Loucy (cell line): ENCODE measurements around the gene FAM171A2.

ENCODE experiments used
- H2AFZ ChIP-seq: fragments of 200-600 bp; sonication (generic); 2 replicates; pipeline ENCODE4 v1.6.0; 2016; ENCODE audit warnings: antibody characterized with exemption, mild to moderate bottlenecking, low read length, moderate library complexity
- H3F3A ChIP-seq: fragments of 200-600 bp; 2 replicates; pipeline ENCODE4 v1.6.0; 2016; ENCODE audit warnings: antibody characterized with exemption, low read depth, mild to moderate bottlenecking
- H3K27me3 ChIP-seq: fragments of 200-600 bp; sonication (generic); 2 replicates; pipeline ENCODE4 v1.6.1; 2014; ENCODE audit warnings: low read length, mild to moderate bottlenecking; ENCODE audit not compliant: insufficient read depth, poor library complexity, severe bottlenecking
- H3K36me3 ChIP-seq: fragments of 200-600 bp; sonication (generic); 2 replicates; pipeline ENCODE4 v1.6.1; 2016; ENCODE audit warnings: low read length; ENCODE audit not compliant: insufficient read depth
- H3K4me1 ChIP-seq: fragments of 200-600 bp; sonication (generic); 2 replicates; pipeline ENCODE4 v1.5.1; 2014; ENCODE audit warnings: low read length, mild to moderate bottlenecking; ENCODE audit not compliant: insufficient read depth, poor library complexity, severe bottlenecking
- H3K4me2 ChIP-seq: fragments of 200-600 bp; sonication (generic); 2 replicates; pipeline ENCODE4 v1.6.0; 2014; ENCODE audit warnings: antibody characterized with exemption, low read length, low read depth, mild to moderate bottlenecking; ENCODE audit not compliant: poor library complexity, severe bottlenecking
- H3K4me3 ChIP-seq: fragments of 200-600 bp; sonication (generic); 2 replicates; pipeline ENCODE4 v1.5.1; 2014; ENCODE audit warnings: low read length, mild to moderate bottlenecking, mixed read lengths; ENCODE audit not compliant: poor library complexity, severe bottlenecking
- H3K79me2 ChIP-seq: fragments of 200-600 bp; sonication (generic); 2 replicates; pipeline ENCODE4 v1.6.1; 2014; ENCODE audit warnings: low read length; ENCODE audit not compliant: insufficient read depth
- H3K9ac ChIP-seq: fragments of 200-600 bp; sonication (generic); 2 replicates; pipeline ENCODE4 v1.6.0; 2014; ENCODE audit warnings: mild to moderate bottlenecking, low read depth, low read length, moderate library complexity; ENCODE audit not compliant: poor library complexity, severe bottlenecking
- H3K9me2 ChIP-seq: fragments of 200-600 bp; sonication (generic); replicated peaks from 2 replicates; pipeline ENCODE4 v1.6.1; 2016; ENCODE audit warnings: low read depth, low read length, mixed read lengths
- H3K9me3 ChIP-seq: fragments of 200-600 bp; sonication (generic); 2 replicates; pipeline ENCODE4 v1.6.1; 2014; ENCODE audit warnings: mild to moderate bottlenecking, antibody characterized with exemption, low read length, low read depth; ENCODE audit not compliant: insufficient read depth
- H4K20me1 ChIP-seq: fragments of 200-600 bp; sonication (generic); 2 replicates; pipeline ENCODE4 v1.6.0; 2014; ENCODE audit warnings: antibody characterized with exemption, low read length, mild to moderate bottlenecking; ENCODE audit not compliant: insufficient read depth, poor library complexity, severe bottlenecking
- EZH2phosphoT487 ChIP-seq: fragments of 200-600 bp; IDR thresholded peaks from 2 replicates; pipeline ENCODE4 v1.6.1; 2018; ENCODE audit warnings: antibody characterized with exemption, mild to moderate bottlenecking, moderate library complexity, borderline replicate concordance
- TF ChIP-seq, protein P1 (sequence below): fragments of 200-600 bp; sonication (generic); conservative IDR thresholded peaks from 2 replicates; pipeline ENCODE4 v1.5.1; 2014; ENCODE audit warnings: mild to moderate bottlenecking, antibody characterized with exemption, low read length

Gene FAM171A2

GRCh38 chr17:44335564-44335963 is 28.1 kb downstream of the FAM171A2 start:
- TF ChIP-seq EZH2phosphoT487: no peak
- TF ChIP-seq, protein P1, sequence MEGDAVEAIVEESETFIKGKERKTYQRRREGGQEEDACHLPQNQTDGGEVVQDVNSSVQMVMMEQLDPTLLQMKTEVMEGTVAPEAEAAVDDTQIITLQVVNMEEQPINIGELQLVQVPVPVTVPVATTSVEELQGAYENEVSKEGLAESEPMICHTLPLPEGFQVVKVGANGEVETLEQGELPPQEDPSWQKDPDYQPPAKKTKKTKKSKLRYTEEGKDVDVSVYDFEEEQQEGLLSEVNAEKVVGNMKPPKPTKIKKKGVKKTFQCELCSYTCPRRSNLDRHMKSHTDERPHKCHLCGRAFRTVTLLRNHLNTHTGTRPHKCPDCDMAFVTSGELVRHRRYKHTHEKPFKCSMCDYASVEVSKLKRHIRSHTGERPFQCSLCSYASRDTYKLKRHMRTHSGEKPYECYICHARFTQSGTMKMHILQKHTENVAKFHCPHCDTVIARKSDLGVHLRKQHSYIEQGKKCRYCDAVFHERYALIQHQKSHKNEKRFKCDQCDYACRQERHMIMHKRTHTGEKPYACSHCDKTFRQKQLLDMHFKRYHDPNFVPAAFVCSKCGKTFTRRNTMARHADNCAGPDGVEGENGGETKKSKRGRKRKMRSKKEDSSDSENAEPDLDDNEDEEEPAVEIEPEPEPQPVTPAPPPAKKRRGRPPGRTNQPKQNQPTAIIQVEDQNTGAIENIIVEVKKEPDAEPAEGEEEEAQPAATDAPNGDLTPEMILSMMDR: no peak
- Histone ChIP-seq H3K4me3 (no peak overlapping the region), H2AFZ (no peak overlapping the region), H3K27me3 (no peaks in the 10 kb centered on the region), H3K36me3 (no peaks in the 10 kb centered on the region), H3K9me2 (no peaks in the 10 kb centered on the region), H3K79me2 (no peaks in the 10 kb centered on the region), H3K4me2 (no peak overlapping the region), H3K9ac (no peak overlapping the region), H3K4me1 (no peaks in the 10 kb centered on the region), H4K20me1 (no peaks in the 10 kb centered on the region), H3F3A (no peaks in the 10 kb centered on the region), H3K9me3 (no peaks in the 10 kb centered on the region)

- H3K4me2 ChIP-seq: no peak overlapping the region
- H3K27me3 ChIP-seq: no peaks in the 10 kb centered on the region
- H3K9me3 ChIP-seq: no peaks in the 10 kb centered on the region
- no peaks in the 10 kb centered on the region for H3K4me1 ChIP-seq
- no peak overlapping the region for H2AFZ ChIP-seq
- no peaks in the 10 kb centered on the region for H3K79me2 ChIP-seq
- TF ChIP-seq, protein P1: no peak
- no peak for TF ChIP-seq EZH2phosphoT487
- H3K4me3 ChIP-seq: no peak overlapping the region
- H3F3A ChIP-seq: no peaks in the 10 kb centered on the region
- H4K20me1 ChIP-seq: no peaks in the 10 kb centered on the region
- H3K9me2 ChIP-seq: no peaks in the 10 kb centered on the region
- H3K9ac ChIP-seq: no peak overlapping the region
- H3K36me3 ChIP-seq: no peaks in the 10 kb centered on the region
These were observed 28.9 kb downstream of the FAM171A2 start for GRCh38 chr17:44334727-44335126.

DNA sequence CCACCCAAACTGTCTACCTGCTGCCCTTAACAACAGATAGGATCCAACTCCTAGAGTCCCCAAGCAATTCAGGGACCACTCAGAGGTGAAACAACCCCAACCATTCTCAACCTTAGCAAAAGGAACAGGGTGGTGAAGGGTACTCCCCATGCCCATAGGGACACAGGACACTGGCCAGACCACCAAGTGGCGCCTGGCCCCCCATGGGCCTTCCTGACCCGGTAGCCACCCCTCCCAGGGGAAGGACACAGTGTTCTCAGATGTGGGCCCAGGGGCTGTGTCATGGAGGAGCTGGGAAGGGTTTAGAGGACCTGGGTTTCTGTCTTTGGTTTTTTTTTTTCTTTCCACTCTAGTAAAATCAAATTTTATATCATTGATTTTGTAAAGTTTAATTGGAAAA is 29.3 kb downstream of the FAM171A2 start:
- H3K4me3 ChIP-seq: no peak overlapping the region
- no peaks in the 10 kb centered on the region for H3K9me2 ChIP-seq
- no peaks in the 10 kb centered on the region for H3K27me3 ChIP-seq
- H3K9ac ChIP-seq: no peak overlapping the region
- TF ChIP-seq EZH2phosphoT487: no peak
- TF ChIP-seq, protein P1: no peak
- H3K9me3 ChIP-seq: no peaks in the 10 kb centered on the region
- H3K79me2 ChIP-seq: no peaks in the 10 kb centered on the region
- no peak overlapping the region for H2AFZ ChIP-seq
- H3K4me2 ChIP-seq: no peak overlapping the region
- H3K36me3 ChIP-seq: no peaks in the 10 kb centered on the region
- no peaks in the 10 kb centered on the region for H3K4me1 ChIP-seq
- no peaks in the 10 kb centered on the region for H3F3A ChIP-seq
- no peaks in the 10 kb centered on the region for H4K20me1 ChIP-seq
